Activated CD8-positive, alpha-beta memory T cell treated with anti-CD3 and anti-CD28 coated beads for 4 hours (primary cell): Measurements from ENCODE around the gene ZNF511.
A peak's percentile ranks its signal among the peaks of the same experiment; 100 is the strongest.
"Not testable (repeated sequence)": the region's sequence is repeated elsewhere in the genome, so short reads cannot be mapped to it uniquely, and the experiment has no call there.

Source experiments
- DNase-seq, 2 donors: peaks; one replicate each; pipeline ENCODE4 v3.0.0-alpha.2; 2020; ENCODE audit warnings: low read depth in 2 of 2

ZNF511 gene, protein sequence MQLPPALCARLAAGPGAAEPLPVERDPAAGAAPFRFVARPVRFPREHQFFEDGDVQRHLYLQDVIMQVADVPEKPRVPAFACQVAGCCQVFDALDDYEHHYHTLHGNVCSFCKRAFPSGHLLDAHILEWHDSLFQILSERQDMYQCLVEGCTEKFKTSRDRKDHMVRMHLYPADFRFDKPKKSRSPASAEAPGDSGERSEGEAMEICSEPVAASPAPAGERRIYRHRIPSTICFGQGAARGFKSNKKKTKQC

DNA sequence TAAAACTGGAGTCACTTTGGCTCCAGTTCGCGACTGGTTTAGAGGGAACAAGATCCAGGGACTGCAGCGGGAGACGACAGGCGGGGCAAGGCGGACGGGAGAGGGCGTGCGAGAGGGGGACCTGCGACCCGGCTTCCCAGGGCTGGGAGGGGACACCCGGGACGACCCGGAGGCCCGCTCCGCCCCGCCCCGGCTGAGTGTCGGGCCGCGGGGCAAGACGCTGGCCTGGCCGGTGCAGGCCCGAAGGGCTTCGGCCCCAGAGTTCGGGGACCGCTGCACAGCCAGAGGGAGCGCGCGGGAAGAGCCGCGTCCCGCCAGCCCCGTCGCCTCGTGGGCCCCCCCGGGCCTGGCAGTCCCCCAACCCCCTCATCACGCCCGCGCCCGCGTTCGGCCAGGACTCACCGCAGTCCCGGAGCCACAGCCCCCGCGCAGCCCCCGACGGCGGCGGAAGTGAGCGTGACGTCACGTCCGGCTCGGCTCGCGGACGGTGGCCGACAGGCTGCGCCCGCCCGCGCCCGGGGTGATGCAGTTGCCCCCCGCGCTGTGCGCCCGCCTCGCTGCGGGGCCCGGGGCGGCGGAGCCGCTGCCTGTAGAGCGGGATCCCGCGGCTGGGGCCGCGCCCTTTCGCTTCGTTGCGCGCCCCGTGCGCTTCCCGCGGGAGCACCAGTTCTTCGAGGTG, at the start of gene ZNF511, which contains the start of gene TUBGCP2:
ZNF511 (plus strand) TSS at position 494 of the 679 bp plus-strand sequence; CDS start at position 524, 30 bp downstream.
TUBGCP2 (minus strand) TSS at position 452 of the 679 bp plus-strand sequence. CDS start 5,931 bp downstream, outside the sequence.
- peak; percentile 81 to 82 for DNase-seq

DNA sequence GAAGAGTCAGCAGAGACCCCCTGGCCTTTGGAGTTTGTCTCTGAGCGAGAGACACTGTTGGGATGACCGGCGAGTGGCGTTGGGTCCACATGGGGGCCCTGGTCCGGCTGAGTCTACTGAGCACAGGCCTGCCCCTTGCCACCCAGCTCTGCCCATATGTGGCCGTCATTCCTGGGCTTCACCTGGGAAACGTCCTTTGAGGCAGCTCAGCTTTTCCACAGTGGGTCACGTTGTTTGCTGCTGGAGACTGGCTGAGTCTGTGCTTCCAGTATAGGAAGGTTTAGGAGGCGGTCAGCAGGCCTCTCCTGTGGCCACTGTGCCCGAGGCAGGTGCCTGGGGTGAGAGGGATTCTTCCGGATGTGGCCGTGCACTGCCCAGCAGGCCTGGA, 49.1 kb upstream of the ZNF511 start:
- no peak for DNase-seq

DNA sequence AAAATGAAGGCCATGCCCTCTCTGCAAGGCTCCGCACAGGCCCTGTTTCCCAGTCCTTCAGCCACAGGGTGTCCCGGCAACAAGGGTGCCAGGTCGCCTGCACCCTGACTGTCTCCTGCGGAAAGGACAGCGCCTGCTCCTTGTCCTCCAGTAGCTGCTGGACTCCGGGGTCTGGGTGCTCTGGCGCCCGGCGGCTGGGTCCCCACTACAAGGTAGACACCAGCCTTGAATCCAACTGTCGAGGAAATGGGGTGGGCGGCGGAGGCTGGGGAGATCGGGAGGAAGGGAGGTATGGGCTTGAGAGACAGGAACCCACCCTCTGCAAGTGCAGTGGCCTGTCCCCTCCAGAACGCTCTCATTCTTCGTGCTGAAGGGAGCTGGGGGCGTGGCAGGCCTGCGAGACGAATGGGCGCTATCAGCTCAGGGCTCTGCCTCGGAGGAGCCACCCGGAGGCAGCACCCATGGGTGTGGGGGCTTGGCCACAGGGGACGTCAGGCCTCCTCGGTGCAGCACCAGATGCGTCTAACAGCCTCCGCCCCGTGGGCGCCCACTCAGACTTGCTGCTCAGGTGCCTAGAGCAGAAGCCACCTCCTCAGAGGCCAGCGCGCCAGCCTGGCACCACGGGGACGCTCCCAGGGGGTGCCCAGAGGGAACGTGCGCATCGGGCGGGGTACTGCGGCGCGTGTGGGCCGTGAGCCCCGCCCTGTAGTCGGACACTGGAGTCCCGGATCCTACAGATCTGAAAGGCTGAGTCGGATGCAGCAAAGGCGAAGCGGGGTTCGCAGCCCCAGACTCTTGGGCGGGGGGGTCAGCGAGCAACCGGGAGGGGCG, 47.6 kb upstream of the ZNF511 start:
- peak in 1 of 2 donors; percentile 50 for DNase-seq

DNA sequence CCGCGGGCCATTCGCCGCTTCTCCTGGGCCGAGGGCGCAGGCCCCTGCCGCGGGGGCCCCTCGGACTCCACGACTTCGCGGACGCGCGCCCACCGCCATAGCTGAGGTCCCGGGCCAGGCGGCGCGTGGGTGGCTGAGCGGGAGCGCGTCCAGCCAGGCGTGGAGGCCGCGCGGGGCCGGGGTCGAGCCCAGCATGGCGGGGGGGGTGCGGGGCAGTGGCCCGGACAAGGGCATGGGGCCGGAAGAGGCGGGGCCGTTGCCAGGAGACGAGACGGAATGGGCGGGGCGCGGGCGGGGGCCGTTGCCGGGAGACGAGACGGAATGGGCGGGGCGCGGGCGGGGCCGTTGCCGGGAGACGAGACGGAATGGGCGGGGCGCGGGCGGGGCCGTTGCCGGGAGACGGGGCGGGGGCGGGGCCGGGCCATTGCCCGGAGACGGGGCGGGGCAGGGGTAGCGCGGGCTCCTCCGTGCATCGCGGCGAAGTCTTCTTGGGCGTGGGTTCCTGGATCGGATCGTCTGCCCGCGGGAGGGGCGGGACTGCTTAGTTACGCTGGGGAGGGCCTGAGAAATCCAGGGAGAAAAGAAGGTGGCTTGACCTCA, 46.9 kb upstream of the ZNF511 start:
- peak; percentile 65 to 71 for DNase-seq

DNA sequence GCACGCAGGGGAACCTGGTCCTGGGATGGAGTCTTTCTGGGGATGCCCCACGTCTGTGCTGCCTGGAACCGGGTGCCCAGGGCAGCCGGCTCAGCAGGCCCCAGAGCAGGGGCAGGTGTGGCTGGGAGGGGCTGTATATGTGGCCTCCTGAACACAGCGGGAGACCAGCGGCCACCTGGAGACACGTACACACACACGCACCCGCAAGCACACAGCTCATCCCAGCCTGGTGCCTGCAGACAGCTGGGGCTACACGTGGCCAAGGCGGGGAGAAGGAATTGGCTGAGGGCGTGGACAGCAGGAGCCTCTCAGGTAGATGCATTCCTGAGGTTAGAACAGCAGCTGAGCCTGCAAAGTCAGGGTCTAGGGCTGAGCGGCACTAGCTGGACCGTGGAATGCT, 46.0 kb upstream of the ZNF511 start:
- DNase-seq, result no peak

DNA sequence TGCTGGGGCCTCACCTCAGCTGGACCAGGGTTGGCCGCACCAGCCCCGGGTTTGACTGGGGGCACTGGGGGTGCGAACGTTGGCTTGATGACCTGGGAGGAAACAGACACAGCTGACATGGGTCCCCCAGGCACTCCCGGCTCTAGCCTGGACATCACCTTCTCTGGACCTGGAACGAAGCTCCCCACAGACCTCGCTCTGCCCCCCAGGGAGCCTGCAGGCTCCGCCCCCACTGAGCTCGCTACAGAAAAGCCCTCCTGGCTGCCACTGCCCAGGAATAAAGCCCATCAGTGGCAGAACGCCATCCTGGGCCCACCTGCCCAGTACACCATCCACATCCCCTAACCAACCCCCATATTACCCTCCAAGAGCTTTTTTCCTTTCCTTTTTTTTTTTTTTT, 45.0 kb upstream of the ZNF511 start:
- no peak for DNase-seq

DNA sequence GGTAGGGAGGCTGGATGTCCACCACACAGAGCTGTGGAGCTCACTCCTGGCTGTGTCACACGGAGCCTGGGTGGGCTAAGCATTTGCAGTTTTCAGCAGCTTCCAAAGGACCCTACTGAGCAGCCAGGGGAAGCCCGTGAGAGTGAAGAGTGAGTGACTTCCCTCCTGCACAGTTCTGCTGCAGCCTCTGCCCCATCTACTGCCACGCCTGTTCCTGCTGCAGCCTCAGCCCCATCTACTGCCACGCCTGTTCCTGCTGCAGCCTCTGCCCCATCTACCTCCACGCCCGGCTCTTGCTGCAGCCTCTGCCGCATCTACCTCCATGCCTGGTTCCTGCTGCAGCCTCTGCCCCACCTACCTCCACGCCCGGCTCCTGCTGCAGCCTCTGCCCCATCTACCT, 44.3 kb upstream of the ZNF511 start:
- no peak for DNase-seq

DNA sequence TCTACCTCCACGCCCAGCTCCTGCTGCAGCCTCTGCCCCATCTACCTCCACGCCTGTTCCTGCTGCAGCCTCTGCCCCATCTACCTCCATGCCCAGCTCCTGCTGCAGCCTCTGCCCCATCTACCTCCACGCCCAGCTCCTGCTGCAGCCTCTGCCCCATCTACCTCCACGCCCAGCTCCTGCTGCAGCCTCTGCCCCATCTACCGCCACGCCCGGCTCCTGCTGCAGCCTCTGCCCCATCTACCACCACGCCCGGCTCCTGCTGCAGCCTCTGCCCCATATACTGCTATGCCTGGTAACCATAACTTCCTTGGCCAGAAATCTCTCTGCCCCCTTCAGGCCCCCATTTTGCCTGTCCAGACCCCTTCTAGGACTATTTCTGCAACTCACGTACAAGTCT, 43.7 kb upstream of the ZNF511 start:
- DNase-seq, result not testable (repeated sequence)

DNA sequence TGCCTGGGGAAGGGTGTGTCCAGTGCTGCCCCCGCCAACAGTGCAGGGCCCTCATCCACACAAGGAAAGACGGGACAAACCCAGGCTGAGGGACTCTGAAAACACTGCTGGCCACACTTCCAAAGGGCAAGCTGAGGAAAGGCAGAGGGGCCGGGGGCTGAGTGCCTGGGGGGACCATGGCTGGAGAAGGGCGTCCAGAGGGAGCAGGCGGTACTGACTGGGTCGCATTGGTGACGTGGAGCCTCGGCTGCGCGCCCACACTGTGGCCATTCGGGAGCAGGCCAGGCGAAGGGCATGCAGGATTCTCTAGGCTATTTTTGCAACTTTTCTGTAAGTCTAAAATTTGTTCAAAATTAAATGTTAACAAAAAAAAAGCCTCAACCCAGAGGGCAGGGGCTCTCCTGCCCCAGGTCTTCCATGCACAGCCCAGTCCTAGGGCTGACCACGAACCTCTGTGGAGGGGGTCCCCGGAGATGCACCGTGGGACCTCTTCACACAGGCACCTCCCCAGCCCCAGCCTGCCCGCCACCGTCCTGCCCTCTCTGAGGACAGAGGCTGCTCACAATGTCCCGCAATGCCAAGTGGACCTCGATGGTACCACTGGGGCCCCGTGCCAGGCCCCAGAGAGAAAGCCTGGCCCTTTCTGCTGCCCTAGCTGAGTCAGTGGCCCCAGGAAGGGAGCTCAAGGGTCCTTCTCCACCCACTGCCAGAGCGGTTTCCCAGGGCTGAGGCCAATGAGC, 42.5 kb upstream of the ZNF511 start:
- DNase-seq, result no peak

DNA sequence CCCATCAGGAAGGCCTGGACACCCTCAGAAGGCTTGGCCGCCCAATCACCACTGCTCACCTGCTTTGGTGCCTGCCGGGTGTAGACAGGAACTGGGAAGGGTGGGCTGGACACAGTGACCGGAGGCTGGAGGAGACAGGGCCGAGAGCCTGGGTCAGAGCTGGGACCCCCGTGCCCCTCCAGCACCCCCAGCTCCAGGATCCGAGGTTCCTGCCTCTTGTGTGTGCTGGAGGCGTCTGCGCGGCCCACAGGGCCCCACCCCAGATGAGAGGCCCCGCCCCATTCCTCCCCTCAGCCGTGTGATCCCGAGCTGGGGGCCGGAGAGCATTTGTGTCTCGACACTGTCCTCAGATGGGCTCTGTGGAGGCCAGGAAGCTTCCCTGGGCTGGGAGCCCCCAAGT, 41.4 kb upstream of the ZNF511 start:
- no peak for DNase-seq

DNA sequence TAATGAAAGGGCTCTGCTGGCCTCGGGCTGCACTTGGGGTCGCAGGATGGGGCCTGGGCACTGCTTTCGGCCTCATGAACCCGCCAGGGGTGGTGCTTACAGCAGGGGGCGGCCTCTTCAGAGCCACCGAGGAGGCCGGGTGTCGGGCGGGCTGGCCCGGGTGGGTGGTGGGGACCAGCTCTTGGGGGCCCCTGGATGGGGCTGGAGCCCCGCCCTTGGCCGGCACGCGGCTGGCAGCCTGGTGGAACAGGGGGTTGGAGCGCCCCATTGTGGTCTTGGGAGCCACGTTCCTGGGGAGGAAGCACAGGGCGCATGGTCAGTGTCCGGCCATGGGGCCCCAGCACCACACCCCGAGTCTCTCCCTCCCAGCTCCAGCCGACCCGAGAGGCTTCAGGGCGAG, 40.9 kb upstream of the ZNF511 start:
- DNase-seq, result no peak

DNA sequence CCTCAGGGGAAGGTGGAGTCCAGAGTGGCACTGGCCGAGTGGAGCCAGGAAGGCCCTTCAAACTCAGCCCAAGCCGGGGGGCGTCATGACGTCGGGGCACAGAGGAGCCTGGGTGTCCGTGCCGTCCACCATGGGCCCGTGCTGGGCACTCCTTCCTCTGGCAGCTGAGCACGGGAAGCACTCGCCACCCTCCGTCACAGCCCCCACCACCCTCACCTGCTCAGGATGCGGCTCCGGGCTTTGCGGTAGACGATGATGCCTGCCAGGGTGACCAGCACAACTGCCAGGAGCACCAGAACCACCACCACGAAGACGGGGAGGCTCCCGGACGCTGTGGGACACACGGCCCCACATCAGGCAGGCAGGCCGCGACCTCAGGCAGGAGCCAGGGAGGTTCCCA, 40.2 kb upstream of the ZNF511 start:
- no peak for DNase-seq

DNA sequence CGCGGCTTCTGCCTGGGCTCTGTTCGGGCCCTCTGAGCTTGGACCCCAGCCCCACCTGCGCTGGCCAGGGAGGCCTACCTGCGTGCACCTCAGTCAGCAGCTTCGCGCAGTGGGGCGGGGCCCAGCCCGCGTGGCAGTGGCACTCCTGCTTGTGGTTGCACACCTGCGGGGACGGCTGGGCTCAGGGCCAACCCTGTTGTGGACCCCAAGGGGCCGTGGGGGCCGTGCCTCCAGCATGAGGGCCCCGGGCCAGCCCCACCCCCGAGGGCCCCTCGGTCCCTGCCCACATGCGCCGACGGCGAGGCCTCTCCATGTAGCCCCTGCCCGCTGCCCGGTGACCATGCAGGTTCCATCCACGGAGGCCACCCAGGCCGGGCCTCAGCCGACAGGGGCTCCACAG, 39.3 kb upstream of the ZNF511 start:
- DNase-seq, result no peak

DNA sequence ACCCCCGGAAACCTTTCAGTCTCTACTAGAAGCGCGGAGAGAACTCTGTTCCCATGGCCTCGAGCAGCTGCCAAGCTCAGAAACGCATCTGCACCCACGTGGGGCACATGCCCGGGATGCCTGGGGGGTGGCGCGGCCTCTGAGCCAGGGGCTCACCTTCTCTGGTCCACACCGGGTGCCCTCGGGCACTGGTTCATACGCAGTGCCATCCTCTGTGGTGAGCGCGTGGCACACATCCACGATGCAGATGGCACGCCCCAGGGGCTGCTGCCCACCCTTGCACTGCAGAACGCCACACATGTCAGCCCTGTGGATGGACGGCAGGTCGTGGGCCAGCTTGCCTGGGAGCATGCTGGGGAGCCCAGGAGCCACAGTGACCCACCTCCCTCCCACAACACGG, 38.5 kb upstream of the ZNF511 start:
- DNase-seq, result no peak

DNA sequence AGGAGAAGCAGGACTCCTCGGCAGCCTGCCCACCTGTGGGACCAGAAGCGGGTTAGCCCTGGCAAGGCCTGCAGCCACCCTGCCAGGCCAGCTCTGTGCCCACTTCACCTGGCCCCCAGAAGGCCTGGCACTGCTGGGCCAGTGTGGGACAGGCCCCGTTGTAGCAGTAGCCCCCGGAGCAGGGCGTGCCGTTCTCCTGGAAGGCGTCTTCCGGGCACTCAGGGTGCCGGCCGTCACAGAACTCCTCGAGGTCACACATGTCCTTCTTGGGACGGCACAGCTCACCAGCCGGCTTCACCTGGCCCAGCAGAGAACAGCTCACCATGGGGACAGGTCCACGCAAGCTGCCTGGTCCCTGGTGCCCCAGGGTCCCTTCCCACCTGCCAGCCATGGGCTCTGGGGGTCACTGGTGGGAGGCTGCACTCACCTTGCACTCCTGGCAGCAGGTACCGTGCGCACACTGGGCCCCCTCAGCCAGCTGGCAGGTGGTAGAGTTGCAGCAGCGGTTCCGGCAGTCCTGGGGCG, 37.9 kb upstream of the ZNF511 start:
- no peak for DNase-seq

DNA sequence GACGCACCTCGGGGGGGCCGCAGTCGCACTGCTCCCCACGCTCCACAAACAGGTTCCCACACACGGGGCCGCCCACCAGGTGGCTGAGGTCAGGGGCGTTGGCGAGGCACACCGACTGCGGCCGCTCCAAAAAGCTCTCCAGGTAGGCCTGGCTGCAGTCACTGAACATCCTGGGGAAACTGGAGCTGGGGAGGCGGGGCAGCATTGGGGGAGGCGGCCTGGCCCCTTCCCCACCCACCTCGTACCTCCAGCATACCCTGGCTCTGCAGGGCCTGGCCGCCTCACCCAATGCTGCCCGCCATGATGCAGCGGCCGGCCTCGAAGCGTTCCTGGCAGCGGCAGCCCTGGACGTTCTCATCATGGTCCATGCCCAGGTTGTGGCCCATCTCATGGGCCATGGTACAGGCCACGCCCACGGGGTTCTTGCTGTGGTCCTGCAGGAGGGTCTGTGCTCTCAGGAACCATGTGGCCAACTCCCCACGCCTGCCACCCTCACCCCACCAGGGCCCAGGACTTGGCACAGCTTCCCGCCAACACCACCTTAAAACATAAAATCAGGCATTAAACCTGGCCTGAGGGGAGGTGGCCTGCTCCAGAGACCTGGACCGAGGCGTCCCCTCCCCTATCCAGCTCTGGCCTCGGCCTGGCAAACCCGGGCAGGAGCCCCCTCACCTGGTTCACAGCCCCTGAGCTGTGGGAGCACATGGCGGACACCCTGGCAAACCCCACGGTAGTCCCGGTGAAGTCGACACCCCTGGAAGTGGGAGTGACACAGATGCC, 37.0 kb upstream of the ZNF511 start:
- DNase-seq, result no peak

DNA sequence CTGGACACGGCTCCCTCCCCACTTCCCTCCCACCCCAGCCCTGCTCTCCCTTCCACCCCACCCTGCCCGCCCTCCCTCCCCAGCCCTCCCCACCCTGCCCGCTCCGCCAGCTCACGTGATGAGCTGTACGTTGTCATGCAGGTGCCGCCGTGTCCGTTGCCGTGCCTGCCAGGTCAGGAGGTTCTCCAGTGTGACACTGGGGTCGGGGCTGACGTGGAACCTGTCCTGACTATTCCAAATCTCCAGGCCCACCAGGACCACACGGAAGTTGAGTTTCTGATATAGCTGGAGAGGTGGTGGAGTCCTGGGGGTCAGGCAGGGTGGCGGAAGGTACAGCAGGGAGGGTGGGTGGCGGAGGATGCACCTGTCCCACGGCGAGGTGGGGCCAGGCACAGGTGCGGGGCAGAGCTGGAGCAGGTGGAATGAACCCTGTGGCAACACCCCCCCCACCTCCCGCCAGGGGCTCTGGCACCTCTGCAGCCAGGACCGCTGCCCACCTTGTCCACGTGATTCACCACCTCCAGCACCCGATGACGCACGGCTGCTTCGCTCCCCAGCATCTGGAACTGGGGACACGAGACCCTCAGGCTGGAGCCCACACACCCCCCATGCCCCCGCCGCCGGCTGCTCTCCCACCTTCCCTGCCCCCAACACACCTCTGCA, 36.3 kb upstream of the ZNF511 start:
- DNase-seq, result no peak

DNA sequence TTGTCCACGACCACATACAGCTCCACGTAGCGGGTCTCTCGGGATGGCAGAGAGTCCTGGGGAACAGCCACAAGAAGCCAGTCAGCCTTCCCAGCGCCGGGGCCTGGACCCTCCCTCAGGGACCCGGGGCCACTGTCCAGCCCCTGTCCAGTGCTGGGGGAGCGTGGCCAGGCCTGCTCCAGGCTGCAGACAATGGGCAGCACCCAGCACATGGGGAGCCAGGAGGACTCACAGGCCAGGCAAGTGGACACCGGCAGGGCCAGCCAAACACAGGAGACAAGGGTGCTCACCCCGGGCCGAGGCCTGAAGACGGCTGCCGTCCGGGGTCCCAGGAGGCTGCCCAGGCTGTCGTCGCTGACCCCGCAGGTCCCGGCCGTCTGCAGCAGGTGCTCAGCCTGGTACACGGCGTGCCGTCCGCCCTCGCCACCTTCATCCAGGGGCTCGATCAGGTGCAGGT, 35.7 kb upstream of the ZNF511 start:
- no peak for DNase-seq

DNA sequence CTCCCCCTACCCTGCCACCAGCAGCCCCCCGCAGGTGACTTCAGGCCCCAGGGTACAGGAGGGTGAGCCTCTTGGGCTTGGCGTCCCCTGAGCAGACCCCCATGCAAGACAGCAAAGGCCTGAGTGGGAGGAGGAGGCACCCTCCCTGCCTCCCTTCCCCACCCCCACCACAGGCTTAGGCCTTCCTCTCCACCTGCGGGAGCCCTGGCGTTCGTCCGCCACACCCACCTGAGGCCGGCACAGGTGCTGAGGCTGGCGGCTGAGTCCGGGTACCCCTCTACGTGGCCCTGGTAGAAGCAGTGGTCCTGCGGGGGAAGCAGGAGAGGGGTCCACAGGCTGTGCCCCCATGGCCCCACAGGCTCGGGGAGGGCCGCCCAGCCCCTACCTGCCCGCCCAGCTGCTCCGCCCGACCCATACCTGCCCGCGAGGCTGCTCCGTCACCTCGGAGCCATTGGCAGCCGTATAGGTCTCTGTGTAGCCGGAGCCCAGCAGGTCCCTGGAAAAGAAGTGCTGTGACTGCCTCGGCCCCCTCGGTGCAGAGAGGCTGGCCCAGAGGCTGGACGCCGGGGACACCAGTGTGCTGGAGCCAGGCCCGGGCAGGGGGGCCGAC, 35.1 kb upstream of the ZNF511 start:
- DNase-seq, result no peak
